IPS-18a (cell line): ENCODE results near the gene TXNDC5.
"Not testable (repeated sequence)": the region's sequence is repeated elsewhere in the genome, so short reads cannot be mapped to it uniquely, and the experiment has no call there.

Source experiments
- H3K27ac ChIP-seq: one replicate; pipeline ENCODE4 v1.5.1; 2013; ENCODE audit warnings: low read length
- H3K27me3 ChIP-seq: one replicate; pipeline ENCODE4 v1.6.1; 2013; ENCODE audit warnings: mild to moderate bottlenecking, low read length; ENCODE audit not compliant: control insufficient read depth, insufficient read depth
- H3K36me3 ChIP-seq: one replicate; pipeline ENCODE4 v1.6.1; 2013; ENCODE audit warnings: low read depth, low read length; ENCODE audit not compliant: control insufficient read depth
- H3K4me1 ChIP-seq: one replicate; pipeline ENCODE4 v1.6.1; 2013; ENCODE audit warnings: low read depth, low read length; ENCODE audit not compliant: control insufficient read depth
- H3K4me3 ChIP-seq: one replicate; pipeline ENCODE4 v1.5.1; 2013; ENCODE audit warnings: low read length
- H3K9ac ChIP-seq: one replicate; pipeline ENCODE4 v1.6.1; 2013; ENCODE audit warnings: mild to moderate bottlenecking, low read length, moderate library complexity
- H3K9me3 ChIP-seq: one replicate; pipeline ENCODE4 v1.6.1; 2013; ENCODE audit warnings: low read depth, low read length; ENCODE audit not compliant: control insufficient read depth

The TXNDC5 gene

DNA sequence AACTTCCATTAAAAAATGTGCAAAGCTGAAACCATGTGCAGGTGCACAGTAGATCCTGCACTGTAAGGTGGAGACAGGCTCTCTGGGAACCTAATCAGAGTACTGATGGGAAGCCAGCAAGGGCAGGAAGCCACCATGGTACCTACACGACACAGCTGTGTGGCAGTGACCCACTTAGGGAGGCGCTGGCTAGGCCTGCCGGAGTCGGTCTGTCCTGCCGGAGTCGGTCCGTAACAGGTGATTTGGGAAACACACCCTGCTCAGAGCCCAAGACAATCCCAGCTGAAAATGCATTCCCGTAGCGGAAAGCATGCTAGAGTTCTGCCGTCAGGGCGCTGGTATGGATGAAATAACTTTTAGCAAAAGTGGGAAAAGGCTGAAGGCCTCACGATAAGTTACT, 17.2 kb downstream of the TXNDC5 start:
- Histone ChIP-seq H3K36me3 (peaks cover 93% of the 10 kb centered on the region), H3K27me3 (no peaks in the 10 kb centered on the region), H3K4me1 (no peaks in the 10 kb centered on the region), H3K9ac (no peak overlapping the region), H3K27ac (no peak overlapping the region), H3K9me3 (no peaks in the 10 kb centered on the region), H3K4me3 (no peak overlapping the region)

DNA sequence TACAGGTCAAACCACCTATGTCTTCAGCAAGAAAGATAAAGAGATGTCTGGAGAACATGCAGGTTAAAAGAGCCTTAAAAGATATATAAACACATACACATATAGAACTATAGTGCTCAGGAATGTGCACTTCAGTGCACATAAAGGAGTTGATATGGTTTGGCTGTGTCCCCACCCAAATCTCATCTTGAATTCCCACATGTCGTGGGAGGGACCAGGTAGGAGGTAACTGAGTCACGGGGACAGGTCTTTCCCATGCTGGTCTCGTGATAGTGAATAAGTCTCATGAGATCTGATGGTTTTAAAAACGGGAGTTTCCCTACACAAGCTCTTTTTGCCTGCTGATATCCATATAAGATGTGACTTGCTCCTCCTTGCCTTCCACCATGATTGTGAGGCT, 18.2 kb downstream of the TXNDC5 start:
- H3K4me1 ChIP-seq, H3K9me3 ChIP-seq, H3K9ac ChIP-seq, H3K4me3 ChIP-seq, H3K27ac ChIP-seq, H3K27me3 ChIP-seq: not testable (repeated sequence)
- peaks cover 92% of the 10 kb centered on the region for H3K36me3 ChIP-seq

DNA sequence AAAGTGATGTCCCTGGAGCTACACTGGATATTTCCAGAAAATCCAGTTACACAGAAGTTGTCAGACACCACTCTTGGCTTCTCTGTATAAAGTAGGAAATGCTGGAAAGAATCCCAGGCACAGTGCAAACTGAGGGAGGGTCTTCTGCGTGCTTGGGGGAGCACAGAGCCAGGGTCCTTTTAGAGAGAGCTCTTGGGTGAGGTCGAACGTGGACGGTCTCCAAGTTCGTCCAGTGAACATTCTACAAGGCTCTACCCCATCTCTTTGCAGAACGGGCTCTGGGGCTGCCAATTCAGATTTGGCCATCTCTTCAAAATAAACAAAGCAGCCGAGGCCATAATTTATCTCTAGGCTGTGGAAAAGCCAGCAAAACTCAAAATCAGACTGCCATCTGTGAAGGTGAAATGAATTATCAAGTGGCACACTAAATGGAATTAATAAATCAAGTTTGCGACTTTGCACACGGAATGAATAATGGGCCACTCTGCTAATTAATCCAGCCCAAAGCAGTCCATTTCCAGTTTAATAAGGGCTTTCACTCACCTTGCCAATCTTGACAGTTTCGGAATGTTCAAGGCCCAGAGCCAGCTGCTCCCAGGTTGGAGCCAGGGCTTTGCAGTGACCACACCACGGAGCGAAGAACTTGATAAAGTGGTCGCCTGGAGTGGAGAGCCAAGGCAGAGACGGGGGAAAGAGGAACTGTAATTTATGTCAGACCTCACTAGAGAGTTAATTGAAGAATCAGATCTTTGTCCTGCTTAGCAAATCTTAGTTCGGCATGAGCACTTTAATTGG, 19.3 kb downstream of the TXNDC5 start:
- H3K4me3 ChIP-seq, result no peak overlapping the region
- H3K36me3 ChIP-seq, result peaks cover 91% of the 10 kb centered on the region
- H3K4me1 ChIP-seq, result no peaks in the 10 kb centered on the region
- H3K27me3 ChIP-seq, result no peaks in the 10 kb centered on the region
- H3K9ac ChIP-seq, result no peak overlapping the region
- H3K9me3 ChIP-seq, result no peaks in the 10 kb centered on the region
- H3K27ac ChIP-seq, result no peak overlapping the region

DNA sequence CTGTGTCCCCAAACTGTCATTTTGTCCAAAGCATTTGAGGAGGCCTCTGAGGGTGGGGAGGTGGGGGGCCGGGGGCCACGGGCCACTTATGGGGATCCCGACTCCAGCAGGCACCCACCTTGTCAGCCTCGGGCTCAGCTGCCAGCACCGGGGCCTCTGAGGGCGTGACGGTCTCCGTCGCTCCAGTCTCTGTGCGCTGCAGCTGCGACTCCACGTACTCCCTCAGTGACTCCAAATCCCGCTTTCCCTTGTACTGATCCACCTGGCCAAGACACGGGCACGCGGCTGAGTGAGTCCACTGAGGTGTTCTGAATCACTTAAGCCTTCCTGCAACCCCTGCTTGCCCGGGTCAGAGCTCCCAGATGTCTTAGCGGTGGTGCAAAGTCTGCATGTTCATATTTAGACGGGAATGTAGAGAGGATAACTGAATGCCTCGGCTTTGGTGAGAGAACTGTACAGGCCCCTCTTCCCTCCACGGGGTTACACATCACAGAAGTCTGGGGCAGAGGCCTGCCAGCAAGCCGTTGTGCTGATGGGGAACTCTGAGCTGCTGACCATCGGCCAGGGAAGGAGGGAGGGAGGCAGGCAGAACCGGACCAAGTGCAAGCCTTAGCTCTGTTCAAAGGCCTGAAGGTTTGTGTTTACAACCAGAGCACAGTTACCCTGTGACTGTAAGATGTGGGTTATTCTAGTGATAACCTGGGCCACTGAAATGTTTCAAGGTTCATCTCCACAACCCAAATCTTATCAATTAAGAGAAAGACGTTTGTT, 21.8 kb downstream of the TXNDC5 start:
- Histone ChIP-seq H3K4me3 (no peak overlapping the region), H3K4me1 (no peaks in the 10 kb centered on the region), H3K9ac (no peak overlapping the region), H3K27me3 (no peaks in the 10 kb centered on the region), H3K9me3 (no peaks in the 10 kb centered on the region), H3K36me3 (peaks cover 90% of the 10 kb centered on the region), H3K27ac (no peak overlapping the region)

DNA sequence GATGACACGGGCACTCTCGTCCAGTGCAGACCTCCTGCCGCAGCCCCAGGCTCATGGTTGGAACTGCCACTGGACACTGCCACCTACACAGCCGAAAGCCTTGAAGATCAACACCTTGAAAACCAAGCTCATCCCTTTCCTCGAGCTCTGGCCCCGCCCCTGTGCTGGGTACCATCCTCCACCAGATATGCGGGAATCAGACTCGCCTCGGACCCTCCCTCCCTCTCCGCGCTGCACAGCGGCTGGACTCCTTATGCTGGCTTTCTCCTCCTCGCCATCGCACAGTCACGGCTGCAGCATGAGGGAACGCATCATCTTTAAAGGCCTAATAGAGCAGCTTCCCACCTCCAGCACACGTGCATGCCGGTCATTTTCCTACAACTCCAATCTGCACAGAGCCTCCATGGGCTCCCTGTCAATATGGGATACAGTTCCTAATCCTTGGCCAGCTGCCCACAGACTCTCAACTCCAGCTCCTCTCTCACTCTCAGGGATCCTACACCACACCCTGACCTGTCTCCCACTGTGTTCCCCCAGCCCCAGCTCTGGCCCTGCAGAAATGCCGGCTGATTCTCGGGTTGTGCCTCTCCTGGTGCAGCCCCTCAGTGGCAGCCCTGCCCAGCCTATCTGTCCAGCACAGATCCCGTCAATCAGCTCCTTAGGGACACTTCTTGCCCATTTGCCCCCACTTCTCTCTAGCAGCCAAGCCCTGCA, 23.2 kb downstream of the TXNDC5 start:
- Histone ChIP-seq H3K9ac (no peak overlapping the region), H3K36me3 (peaks cover 92% of the 10 kb centered on the region), H3K27ac (no peak overlapping the region), H3K4me1 (no peaks in the 10 kb centered on the region), H3K4me3 (no peak overlapping the region), H3K27me3 (no peaks in the 10 kb centered on the region), H3K9me3 (no peaks in the 10 kb centered on the region)

DNA sequence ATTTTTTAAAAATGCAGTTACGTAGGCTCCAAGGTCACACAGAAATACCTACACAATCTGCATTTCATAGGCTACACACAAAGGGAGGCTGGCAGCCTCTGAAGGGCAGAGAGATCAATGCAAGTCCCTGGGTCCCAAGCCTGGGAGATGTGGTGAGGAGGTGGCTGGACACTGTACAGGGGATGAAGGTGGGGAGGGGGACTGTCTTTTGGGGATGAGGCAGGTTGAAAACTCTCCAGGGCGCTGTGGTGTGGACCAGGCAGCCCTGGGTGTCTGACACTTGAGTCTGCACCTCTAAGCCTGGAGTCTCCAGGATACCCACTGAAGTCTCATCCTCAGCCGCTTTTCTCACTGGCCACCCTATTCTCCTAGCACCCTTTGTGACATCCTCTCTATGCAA, 24.5 kb downstream of the TXNDC5 start:
- H3K36me3 ChIP-seq, result peaks cover 92% of the 10 kb centered on the region
- H3K27me3 ChIP-seq, result no peaks in the 10 kb centered on the region
- H3K9me3 ChIP-seq, result no peaks in the 10 kb centered on the region
- H3K4me3 ChIP-seq, result no peak overlapping the region
- H3K27ac ChIP-seq, result no peak overlapping the region
- H3K9ac ChIP-seq, result no peak overlapping the region
- no peaks in the 10 kb centered on the region for H3K4me1 ChIP-seq

DNA sequence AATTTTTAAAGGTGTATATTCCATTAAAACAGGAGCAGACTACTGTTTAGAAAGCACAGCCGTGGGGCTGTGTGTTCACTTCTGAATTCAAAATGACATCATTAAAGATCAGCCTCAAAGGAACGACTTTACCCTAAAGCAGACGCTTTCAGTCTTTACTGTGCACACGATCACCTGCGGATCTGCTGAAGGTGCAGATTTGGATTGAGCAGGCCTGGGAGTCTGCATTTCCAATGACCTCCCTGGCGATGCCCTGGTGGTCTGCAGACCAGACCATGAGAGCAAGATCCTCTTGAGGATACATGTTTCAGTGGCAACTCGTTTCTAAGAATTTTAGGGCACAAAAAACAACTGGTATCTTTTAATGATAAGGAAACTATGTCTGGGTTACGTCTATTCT, 27.2 kb downstream of the TXNDC5 start:
- no peak overlapping the region for H3K4me3 ChIP-seq
- H3K36me3 ChIP-seq, result peaks cover 77% of the 10 kb centered on the region
- no peaks in the 10 kb centered on the region for H3K9me3 ChIP-seq
- H3K9ac ChIP-seq, result no peak overlapping the region
- no peaks in the 10 kb centered on the region for H3K27me3 ChIP-seq
- no peak overlapping the region for H3K27ac ChIP-seq
- no peaks in the 10 kb centered on the region for H3K4me1 ChIP-seq

DNA sequence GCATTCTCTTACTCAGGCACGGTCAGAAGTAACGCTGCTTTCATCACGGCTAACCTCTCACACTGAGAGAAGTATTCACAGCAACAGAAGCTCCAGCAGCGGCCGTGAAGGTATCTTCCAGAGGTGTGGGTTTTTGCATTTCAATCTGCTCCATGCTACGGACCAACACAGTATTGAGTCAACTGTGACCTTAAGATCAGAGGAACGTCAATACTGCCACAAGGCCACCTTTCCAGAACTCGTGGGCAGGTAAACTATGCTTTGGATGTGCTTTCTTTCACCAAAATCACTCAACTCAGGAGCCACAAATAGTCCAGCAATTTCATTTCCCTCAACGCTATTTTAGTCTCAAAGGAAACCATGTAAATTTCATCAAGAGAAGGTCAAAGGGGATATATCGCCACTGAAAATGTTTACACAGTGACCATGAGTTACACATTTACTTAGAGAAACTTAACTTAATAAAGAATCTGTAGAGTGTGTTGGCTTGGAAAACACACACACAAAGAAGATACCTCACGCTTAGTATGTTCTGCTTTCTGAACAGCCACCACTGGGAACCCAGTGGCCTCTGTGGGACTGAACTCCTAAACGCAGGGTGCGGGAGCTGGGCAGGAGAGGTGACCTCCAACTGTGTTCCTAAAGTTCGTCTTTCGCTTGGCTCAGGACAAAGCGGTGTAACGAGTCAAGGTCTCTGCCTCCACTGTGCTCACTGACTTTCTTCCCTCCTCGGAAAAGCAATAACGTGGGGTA, 27.9 kb downstream of the TXNDC5 start:
- H3K9ac ChIP-seq, result no peak overlapping the region
- H3K9me3 ChIP-seq, result no peaks in the 10 kb centered on the region
- H3K4me3 ChIP-seq, result no peak overlapping the region
- no peak overlapping the region for H3K27ac ChIP-seq
- peaks cover 70% of the 10 kb centered on the region for H3K36me3 ChIP-seq
- no peaks in the 10 kb centered on the region for H3K27me3 ChIP-seq
- no peaks in the 10 kb centered on the region for H3K4me1 ChIP-seq

DNA sequence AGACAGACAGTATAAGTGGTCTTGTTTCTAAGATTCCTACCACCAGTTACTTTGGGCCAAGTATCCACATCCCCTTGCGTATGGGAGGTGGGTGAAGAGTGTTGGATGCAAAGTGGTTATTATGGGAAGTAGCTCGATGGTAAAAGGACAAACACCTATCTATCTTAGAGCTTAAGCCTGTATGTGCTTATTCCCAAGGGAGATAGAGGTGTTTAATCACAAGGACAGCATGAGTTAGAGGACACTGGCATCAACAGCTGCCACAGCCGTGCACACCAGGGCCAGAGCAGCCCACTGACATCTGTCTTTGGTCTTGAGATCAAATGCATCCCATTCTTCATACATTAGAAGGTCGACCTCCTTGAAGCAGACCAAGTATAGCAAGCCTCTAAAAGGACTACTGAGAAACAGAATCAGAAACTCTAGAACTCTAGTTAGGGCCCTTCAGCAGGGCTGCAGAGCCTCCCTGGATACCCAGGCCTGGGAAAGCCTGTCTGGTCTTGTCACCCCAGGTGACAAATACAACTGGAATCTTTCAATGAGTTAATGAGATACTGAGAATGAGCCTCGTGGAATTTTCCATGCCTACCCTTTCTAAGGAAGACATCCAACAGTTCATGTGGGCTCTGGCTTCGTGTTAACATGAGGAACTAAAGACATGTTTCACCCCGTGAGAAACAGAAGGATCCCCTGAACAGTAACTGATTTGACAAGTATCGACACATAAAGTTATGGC, 28.7 kb downstream of the TXNDC5 start:
- peaks cover 64% of the 10 kb centered on the region for H3K36me3 ChIP-seq
- no peaks in the 10 kb centered on the region for H3K4me1 ChIP-seq
- H3K27ac ChIP-seq, result no peak overlapping the region

DNA sequence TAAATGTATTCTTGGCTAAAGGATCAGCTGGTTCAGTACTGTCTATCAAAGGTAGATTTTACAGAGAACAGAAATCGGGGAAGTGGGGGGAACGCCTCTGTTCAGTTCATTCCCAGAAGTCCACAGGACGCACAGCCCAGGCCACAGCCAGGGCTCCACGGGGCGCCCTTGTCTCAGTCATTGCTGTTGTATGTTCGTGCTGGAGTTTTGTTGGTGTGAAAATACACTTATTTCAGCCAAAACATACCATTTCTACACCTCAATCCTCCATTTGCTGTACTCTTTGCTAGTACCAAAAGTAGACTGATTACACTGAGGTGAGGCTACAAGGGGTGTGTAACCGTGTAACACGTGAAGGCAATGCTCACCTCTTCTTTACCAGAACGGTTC, 29.9 kb downstream of the TXNDC5 start:
- H3K36me3 ChIP-seq, result peaks cover 54% of the 10 kb centered on the region
- H3K4me1 ChIP-seq, result no peaks in the 10 kb centered on the region
- no peak overlapping the region for H3K9ac ChIP-seq
- no peaks in the 10 kb centered on the region for H3K27me3 ChIP-seq
- H3K4me3 ChIP-seq, result no peak overlapping the region
- H3K27ac ChIP-seq, result no peak overlapping the region
- H3K9me3 ChIP-seq, result no peaks in the 10 kb centered on the region

More for the DNA sequence above, 28.7 kb downstream of the TXNDC5 start:
- Histone ChIP-seq H3K4me3 (no peak overlapping the region), H3K9me3 (no peaks in the 10 kb centered on the region), H3K27me3 (no peaks in the 10 kb centered on the region), H3K9ac (no peak overlapping the region)
